WTC11 (cell line): ENCODE results near the gene MICAL3.
"Not testable (repeated sequence)": the region's sequence is repeated elsewhere in the genome, so short reads cannot be mapped to it uniquely, and the experiment has no call there.

Experiments used
- NR2C2 ChIP-seq: sonication (generic); formaldehyde crosslinking; IDR thresholded peaks from 2 replicates; pipeline ENCODE4 v1.8.0; 2022; ENCODE audit warnings: mild to moderate bottlenecking, missing genetic modification reagents
- SMAD3 ChIP-seq: sonication (generic); formaldehyde crosslinking; IDR thresholded peaks from 2 replicates; pipeline ENCODE4 v1.8.0; 2022; ENCODE audit warnings: missing genetic modification reagents, mild to moderate bottlenecking, borderline replicate concordance
- ZBTB43 ChIP-seq: sonication (generic); formaldehyde crosslinking; IDR thresholded peaks from 2 replicates; pipeline ENCODE4 v1.8.1; 2023; ENCODE audit warnings: mild to moderate bottlenecking, missing genetic modification reagents
- TF ChIP-seq, protein P1 (sequence below): fragments of 200-600 bp; IDR thresholded peaks from 2 replicates; pipeline ENCODE4 v1.8.0; 2022; ENCODE audit warnings: antibody characterized with exemption

DNA sequence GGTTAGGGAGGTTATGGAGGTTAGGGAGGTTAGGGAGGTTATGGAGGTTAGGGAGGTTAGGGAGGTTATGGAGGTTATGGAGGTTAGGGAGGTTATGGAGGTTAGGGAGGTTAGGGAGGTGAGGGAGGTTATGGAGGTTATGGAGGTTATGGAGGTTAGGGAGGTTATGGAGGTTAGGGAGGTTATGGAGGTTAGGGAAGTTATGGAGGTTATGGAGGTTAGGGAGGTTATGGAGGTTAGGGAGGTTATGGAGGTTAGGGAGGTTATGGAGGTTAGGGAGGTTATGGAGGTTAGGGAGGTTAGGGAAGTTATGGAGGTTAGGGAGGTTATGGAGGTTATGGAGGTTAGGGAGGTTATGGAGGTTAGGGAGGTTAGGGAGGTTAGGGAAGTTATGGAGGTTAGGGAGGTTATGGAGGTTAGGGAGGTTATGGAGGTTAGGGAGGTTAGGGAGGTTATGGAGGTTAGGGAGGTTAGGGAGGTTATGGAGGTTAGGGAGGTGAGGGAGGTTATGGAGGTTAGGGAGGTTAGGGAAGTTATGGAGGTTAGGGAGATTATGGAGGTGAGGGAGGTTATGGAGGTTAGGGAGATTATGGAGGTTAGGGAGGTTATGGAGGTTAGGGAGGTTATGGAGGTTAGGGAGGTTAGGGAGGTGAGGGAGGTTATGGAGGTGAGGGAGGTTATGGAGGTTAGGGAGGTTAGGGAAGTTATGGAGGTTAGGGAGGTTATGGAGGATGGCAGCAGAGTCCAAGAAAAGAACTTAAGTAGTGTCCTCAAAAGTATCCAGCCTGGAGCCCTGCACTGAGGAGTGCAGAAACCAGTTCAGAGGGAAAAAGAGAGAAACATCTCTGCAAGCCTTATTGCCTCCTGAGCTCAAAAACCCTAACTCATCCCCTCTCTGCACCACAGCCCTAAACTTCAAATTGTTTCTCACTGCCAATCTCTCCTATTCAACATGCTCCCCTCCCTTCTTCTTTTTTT lies 147.2 kb downstream of the MICAL3 start:
- not testable (repeated sequence) for TF ChIP-seq SMAD3 (CRISPR knock-in tag); ZBTB43; NR2C2 (CRISPR knock-in tag)
- TF ChIP-seq, protein P1, sequence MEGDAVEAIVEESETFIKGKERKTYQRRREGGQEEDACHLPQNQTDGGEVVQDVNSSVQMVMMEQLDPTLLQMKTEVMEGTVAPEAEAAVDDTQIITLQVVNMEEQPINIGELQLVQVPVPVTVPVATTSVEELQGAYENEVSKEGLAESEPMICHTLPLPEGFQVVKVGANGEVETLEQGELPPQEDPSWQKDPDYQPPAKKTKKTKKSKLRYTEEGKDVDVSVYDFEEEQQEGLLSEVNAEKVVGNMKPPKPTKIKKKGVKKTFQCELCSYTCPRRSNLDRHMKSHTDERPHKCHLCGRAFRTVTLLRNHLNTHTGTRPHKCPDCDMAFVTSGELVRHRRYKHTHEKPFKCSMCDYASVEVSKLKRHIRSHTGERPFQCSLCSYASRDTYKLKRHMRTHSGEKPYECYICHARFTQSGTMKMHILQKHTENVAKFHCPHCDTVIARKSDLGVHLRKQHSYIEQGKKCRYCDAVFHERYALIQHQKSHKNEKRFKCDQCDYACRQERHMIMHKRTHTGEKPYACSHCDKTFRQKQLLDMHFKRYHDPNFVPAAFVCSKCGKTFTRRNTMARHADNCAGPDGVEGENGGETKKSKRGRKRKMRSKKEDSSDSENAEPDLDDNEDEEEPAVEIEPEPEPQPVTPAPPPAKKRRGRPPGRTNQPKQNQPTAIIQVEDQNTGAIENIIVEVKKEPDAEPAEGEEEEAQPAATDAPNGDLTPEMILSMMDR, result not testable (repeated sequence)
